BE2C (cell line): Measurements from ENCODE around the gene RAD51AP2.

Experiments used
- DNase-seq: peaks from one replicate; pipeline ENCODE4 v3.0.0-alpha.2; 2020
- H3K27me3 ChIP-seq: fragments of 250-450 bp; sonication (Bioruptor Pico); 2 replicates; pipeline ENCODE4 v1.5.1; 2020; ENCODE audit warnings: mild to moderate bottlenecking
- H3K36me3 ChIP-seq: fragments of 250-450 bp; sonication (Bioruptor Pico); 2 replicates; pipeline ENCODE4 v1.5.1; 2020; ENCODE audit warnings: mild to moderate bottlenecking
- H3K4me1 ChIP-seq: fragments of 250-450 bp; sonication (Bioruptor Pico); 2 replicates; pipeline ENCODE4 v1.5.1; 2020
- H3K4me3 ChIP-seq: 2 replicates; pipeline ENCODE4 v1.5.1; 2011; ENCODE audit warnings: low read depth, low read length
- H3K9me3 ChIP-seq: fragments of 250-450 bp; sonication (Bioruptor Pico); 2 replicates; pipeline ENCODE4 v1.5.1; 2020
- TF ChIP-seq, protein P1 (sequence below): IDR thresholded peaks from 2 replicates; pipeline ENCODE4 v1.5.1; 2012; ENCODE audit warnings: mild to moderate bottlenecking, low read depth, low read length

The RAD51AP2 gene

DNA sequence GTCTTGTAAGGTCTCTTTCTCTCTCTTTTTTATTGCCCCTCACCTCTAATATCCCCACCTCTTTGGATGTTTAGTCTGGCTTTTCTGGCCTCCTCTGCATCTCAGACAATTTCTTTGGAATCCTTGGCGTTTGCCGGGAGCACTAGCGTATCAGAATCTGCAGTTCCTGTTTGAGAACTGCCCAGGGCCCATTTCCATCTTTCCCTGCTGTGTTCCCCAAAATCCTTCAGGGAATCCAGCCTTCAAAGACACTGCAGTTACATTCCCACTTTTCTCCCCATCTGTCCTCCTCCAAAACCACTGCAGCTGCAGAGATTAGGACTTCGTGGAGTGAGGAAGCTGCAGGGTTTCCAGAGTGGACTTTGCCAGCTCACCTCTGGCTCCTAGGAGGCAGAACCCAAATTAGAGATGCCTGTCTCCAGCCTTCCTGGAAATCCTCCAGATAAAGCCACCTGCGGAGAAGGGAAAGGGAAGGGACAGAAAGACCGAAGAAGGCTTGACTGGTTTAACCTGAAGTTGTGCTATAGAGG lies 25.0 kb upstream of the RAD51AP2 start:
- Histone ChIP-seq H3K4me1 (no peaks in the 10 kb centered on the region), H3K9me3 (no peaks in the 10 kb centered on the region)

DNA sequence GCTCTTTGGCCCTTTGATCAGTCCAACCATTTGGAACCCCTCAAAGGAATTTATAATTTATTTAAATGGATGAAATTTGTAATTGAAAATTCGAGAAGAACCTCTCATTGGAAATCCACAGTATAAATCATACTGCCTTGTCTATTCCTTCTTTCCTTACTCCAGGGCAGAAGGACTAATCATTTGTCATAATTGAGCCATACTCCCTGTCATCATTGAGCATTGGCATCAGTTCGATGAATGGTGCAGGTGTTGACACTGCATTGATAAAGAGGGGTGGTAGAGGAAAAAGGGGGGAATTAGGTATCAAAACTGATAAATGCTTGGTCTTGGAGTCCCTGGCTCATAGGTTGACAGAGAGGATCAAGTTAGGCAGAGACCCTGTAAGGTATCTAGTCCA lies 24.2 kb upstream of the RAD51AP2 start:
- Histone ChIP-seq H3K36me3 (no peaks in the 10 kb centered on the region), H3K9me3 (no peaks in the 10 kb centered on the region), H3K27me3 (peaks cover 81% of the 10 kb centered on the region), H3K4me1 (no peaks in the 10 kb centered on the region), H3K4me3 (no peak overlapping the region)
- DNase-seq, result no peak
- TF ChIP-seq, protein P1, sequence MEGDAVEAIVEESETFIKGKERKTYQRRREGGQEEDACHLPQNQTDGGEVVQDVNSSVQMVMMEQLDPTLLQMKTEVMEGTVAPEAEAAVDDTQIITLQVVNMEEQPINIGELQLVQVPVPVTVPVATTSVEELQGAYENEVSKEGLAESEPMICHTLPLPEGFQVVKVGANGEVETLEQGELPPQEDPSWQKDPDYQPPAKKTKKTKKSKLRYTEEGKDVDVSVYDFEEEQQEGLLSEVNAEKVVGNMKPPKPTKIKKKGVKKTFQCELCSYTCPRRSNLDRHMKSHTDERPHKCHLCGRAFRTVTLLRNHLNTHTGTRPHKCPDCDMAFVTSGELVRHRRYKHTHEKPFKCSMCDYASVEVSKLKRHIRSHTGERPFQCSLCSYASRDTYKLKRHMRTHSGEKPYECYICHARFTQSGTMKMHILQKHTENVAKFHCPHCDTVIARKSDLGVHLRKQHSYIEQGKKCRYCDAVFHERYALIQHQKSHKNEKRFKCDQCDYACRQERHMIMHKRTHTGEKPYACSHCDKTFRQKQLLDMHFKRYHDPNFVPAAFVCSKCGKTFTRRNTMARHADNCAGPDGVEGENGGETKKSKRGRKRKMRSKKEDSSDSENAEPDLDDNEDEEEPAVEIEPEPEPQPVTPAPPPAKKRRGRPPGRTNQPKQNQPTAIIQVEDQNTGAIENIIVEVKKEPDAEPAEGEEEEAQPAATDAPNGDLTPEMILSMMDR, result no peak

More for the DNA sequence above, 25.0 kb upstream of the RAD51AP2 start:
- H3K4me3 ChIP-seq, result no peak overlapping the region
- H3K27me3 ChIP-seq, result peaks cover 75% of the 10 kb centered on the region
- TF ChIP-seq, protein P1, result no peak
- DNase-seq, result no peak
- no peaks in the 10 kb centered on the region for H3K36me3 ChIP-seq

DNA sequence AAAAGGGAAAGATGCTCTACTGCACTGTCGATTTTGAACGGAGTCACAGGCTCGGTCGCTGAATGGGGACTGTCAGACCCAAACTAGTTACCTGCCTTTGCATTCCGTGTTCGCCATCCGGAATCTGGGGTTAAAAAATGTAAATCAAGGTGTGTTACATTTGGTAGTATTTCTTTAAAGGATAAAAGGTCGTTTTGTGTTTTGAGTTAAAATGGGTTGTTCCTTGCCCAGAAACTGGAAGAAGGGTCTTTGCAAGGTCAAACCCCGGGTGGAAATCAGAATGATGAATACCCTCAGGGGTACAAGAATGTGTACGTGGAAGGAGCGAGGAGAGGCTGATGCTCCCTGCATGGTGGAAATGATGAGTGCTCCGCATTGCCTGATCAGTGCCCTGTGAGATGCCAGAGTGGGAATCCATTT lies 23.3 kb upstream of the RAD51AP2 start:
- no peaks in the 10 kb centered on the region for H3K36me3 ChIP-seq
- DNase-seq, result no peak
- H3K4me1 ChIP-seq, result no peaks in the 10 kb centered on the region
- H3K4me3 ChIP-seq, result no peak overlapping the region
- peaks cover 85% of the 10 kb centered on the region for H3K27me3 ChIP-seq
- H3K9me3 ChIP-seq, result no peaks in the 10 kb centered on the region
- TF ChIP-seq, protein P1, result no peak

DNA sequence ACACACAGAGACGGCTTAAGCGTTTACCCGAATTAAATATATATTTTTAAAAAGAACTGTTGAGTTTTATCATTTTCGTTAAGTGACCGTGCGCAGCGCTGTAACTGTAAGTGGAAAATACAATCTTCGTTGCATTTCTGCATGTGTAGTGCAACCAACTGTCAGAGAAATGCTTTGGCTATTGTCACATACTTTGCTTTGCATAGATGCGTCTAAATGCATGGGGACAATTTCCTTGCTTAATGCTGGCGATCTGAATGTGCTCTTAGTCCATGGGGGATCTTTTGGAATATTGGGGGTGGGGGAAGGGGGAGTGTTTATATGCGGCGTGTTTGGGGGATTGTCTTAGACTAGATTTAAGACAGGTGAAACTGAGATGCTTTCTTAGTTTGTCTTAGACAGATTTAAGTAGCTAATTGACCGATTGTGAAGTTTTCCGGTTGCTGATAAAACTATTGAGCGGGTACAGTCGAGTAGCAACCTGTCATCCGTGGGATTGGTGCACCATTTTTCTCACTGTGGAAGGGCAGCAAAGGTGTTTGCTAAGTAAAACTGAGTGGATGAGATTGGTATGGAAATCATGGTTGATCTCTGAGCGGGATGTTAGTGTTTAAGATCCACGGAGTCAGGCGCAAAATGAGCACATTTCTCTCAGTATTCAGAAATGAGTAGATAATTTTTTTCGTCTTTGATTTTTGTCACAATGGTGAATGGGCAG lies 22.7 kb upstream of the RAD51AP2 start:
- no peaks in the 10 kb centered on the region for H3K9me3 ChIP-seq
- DNase-seq, result no peak
- no peaks in the 10 kb centered on the region for H3K36me3 ChIP-seq
- H3K4me1 ChIP-seq, result no peaks in the 10 kb centered on the region
- peak overlapping the region; percentile 55 for H3K4me3 ChIP-seq
- TF ChIP-seq, protein P1, result no peak
- peaks cover 91% of the 10 kb centered on the region for H3K27me3 ChIP-seq

DNA sequence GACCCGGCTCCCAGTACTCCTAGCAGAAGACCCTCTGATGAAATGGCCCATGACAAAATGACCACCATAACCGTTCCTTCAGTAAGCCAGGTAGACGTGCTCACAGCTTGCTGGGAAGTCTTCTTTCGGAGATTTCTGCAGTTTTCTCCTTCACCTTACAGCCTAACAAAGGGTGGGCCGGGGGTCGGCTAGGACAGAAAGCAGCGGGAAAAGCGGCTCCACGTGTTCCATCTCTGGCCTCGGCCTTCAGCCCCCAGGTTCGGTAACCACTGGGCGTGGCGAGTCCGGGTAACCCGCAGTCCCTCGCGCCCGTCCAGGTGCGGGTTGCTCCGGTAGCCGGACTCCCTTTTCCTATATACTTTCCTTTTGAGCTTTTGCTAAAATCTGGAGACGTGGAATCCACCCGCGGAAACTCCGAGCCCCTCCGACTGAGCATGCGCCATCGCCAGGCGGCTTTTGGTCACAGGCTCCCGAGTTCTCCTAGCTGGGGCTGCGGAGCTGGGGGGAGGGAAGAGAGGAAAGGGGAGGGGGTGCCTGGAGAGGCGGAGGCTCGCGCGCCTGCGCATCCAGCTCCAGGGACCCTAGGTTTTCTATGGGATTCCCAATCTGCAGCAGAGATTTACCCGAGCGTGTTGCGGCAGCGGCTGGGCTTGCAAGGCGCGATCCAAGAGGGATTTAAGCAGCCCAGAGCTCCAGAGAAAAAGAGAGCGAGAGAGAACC lies 22.0 kb upstream of the RAD51AP2 start, which contains the start of gene VSNL1:
VSNL1 (plus strand) TSS at position 604 of the 720 bp plus-strand sequence. CDS start 51,379 bp downstream, outside the sequence.
- H3K36me3 ChIP-seq, result no peaks in the 10 kb centered on the region
- peak within 1 kb of the TSS; percentile 55 for H3K4me3 ChIP-seq
- peaks cover 88% of the 10 kb centered on the region for H3K27me3 ChIP-seq
- DNase-seq, result peak; percentile 87
- H3K9me3 ChIP-seq, result no peaks in the 10 kb centered on the region
- TF ChIP-seq, protein P1, result no peak
- H3K4me1 ChIP-seq, result no peaks in the 10 kb centered on the region
